Fibroblast of skin of right quadriceps (primary cell): ENCODE measurements around the gene LTB.

Source experiments
- DNase-seq: peaks from one replicate; pipeline ENCODE4 v3.0.0-alpha.2; 2013

Gene LTB

DNA sequence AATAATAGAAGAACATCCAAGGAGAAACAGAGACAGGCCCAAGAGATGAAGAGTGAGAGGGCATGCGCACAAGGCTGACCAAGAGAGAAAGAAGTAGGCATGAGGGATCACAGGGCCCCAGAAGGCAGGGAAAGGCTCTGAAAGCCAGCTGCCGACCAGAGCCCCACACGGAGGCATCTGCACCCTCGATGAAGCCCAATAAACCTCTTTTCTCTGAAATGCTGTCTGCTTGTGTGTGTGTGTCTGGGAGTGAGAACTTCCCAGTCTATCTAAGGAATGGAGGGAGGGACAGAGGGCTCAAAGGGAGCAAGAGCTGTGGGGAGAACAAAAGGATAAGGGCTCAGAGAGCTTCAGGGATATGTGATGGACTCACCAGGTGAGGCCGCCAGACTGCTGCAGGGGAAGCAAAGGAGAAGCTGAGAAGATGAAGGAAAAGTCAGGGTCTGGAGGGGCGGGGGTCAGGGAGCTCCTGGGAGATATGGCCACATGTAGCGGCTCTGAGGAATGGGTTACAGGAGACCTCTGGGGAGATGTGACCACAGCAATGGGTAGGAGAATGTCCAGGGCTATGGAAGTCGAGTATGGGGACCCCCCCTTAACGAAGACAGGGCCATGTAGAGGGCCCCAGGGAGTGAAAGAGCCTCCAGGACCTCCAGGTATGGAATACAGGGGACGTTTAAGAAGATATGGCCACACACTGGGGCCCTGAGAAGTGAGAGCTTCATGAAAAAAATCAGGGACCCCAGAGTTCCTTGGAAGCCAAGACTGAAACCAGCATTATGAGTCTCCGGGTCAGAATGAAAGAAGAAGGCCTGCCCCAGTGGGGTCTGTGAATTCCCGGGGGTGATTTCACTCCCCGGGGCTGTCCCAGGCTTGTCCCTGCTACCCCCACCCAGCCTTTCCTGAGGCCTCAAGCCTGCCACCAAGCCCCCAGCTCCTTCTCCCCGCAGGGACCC, 7.8 kb downstream of the LTB start:
- DNase-seq, result no peak

DNA sequence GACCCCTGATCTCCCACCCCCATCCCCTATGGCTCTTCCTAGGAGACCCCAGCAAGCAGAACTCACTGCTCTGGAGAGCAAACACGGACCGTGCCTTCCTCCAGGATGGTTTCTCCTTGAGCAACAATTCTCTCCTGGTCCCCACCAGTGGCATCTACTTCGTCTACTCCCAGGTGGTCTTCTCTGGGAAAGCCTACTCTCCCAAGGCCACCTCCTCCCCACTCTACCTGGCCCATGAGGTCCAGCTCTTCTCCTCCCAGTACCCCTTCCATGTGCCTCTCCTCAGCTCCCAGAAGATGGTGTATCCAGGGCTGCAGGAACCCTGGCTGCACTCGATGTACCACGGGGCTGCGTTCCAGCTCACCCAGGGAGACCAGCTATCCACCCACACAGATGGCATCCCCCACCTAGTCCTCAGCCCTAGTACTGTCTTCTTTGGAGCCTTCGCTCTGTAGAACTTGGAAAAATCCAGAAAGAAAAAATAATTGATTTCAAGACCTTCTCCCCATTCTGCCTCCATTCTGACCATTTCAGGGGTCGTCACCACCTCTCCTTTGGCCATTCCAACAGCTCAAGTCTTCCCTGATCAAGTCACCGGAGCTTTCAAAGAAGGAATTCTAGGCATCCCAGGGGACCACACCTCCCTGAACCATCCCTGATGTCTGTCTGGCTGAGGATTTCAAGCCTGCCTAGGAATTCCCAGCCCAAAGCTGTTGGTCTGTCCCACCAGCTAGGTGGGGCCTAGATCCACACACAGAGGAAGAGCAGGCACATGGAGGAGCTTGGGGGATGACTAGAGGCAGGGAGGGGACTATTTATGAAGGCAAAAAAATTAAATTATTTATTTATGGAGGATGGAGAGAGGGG, 8.8 kb downstream of the LTB start:
- DNase-seq, result no peak

GRCh38 chr6:31572041-31572911, 9.9 kb downstream of the LTB start, which contains the start of gene LTA:
LTA (plus strand) TSS chr6:31572289; CDS start chr6:31572743, 454 bp downstream.
- no peak for DNase-seq

- no peak for DNase-seq
Measured at GRCh38 chr6:31569861-31570536, 12.2 kb downstream of the LTB start.

DNA sequence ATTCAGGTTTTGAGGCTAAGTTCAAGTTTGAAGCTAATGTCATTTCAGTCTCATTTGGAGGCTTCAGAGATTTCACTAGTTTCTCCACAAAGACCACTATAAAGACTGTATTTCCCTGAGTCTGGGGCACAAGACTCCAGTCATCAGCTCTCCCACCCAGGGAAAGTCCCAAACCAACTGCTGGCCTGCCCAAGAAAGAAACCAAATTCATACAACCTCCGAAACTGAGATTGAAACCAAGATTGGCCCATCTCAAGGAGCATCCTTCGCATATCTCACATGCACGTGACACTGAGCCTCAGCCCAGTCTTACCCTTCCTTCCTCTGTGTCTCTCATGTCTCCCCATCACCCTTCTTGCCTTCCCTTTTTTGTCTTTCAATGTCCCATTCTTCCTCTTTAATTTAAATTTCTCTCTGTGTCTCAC, 13.7 kb downstream of the LTB start:
- no peak for DNase-seq

GRCh38 chr6:31567531-31568370, 14.5 kb downstream of the LTB start:
- DNase-seq, result no peak

GRCh38 chr6:31560697-31561058, 21.5 kb downstream of the LTB start:
- DNase-seq, result no peak

GRCh38 chr6:31559958-31560696, 22.1 kb downstream of the LTB start:
- DNase-seq, result peak; percentile 33

- no peak for DNase-seq
Measured at GRCh38 chr6:31559606-31559957, 22.6 kb downstream of the LTB start.

DNA sequence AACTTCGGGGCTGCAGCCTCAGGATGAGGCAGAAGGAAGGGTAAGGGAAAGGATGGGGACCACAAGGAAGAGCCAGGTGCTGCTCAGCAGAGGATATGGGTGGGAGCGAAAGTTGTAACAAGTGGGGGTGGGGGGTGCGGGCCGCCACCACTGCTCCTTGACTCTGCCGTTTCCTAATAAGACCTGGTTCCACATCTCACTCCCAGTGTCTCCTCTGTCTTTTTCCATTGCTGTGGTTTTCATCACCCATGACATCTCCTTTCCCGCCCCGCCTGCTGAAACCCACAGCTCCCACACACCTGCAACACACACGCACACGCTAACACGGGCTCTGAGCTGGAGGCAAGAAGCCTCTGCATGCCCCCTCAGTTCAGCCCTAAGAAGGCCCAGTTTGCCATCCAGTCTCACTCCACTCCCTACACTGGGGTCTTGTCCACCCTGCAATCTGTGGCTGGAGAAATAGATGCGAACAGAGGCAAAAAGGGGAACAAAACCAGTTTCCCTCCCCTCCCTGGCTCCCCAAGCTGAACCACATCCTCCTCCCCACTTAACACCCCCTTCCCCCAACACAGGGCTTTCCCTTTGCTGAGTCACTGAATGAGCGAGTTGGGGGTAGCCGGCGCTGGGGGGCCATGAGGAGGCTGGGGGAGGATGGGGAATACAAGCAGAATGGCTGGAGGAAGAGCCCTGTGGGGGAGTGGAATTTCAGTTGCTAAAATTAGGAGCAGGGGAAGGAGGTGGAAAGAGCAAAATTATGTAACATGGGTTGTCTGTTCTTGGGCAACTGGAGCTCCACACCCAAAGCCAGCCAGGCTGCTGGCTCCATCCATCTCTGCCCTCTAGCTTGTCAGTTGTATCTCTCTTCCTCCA, 23.4 kb downstream of the LTB start:
- peak; percentile 62 for DNase-seq

GRCh38 chr6:31558318-31558625, 24.0 kb downstream of the LTB start:
- DNase-seq, result no peak

DNA sequence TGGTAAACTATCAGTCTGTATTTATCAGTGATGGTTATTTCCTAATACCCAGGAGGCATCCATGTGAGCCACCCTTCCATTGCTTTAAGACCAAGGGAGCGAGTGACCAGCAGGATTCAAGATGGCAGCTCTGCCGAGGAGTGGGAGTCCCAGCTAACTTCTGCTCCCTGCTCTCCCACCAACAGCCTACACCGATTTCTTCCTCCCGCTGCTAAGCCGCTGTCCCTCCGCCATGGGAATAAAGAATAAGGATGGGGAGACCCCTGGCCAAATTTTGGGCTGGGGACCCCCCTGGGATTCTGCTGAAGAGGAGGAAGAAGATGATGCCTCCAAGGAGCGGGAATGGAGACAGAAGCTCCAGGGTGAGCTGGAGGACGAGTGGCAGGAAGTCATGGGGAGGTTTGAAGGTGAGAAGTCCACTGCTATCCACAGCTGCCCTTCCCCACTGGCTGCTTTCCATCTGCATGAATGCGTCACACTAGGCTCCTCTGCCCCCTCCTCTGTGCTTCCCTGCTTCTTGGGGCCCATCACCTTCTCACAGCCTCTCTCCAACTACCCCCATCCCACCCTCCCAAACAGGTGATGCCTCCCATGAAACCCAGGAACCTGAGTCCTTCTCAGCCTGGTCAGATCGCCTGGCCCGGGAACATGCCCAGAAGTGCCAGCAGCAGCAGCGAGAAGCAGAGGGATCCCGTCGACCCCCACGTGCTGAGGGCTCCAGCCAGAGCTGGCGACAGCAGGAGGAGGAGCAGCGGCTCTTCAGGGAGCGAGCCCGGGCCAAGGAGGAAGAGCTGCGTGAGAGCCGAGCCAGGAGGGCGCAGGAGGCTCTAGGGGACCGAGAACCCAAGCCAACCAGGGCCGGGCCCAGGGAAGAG, 24.5 kb downstream of the LTB start:
- no peak for DNase-seq

DNA sequence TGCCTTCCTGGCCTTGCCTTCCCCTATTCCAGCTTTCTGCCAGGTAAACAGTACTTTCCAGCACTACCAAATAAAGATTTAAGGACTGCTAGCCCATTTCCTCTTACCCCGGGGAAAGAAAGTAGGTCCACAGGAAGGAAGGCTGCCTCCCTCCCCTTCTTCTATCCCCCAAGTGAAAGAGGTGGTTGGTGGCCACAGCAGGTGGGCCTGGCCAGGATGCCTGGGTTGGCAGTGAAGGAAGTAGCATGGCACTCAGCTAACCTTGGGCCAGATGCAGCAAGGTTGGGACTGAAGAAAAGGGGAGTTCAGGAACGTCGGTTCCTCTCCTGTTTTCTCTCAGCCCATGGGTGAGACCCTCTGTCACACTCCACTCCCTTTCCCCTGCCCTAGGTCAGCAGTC, 25.9 kb downstream of the LTB start:
- no peak for DNase-seq

- DNase-seq, result peak; percentile 35
Measured at GRCh38 chr6:31551371-31551770, 30.9 kb downstream of the LTB start.

GRCh38 chr6:31548544-31548873, 33.7 kb downstream of the LTB start:
- no peak for DNase-seq

GRCh38 chr6:31547727-31548543, 34.3 kb downstream of the LTB start:
- no peak for DNase-seq

GRCh38 chr6:31546958-31547726, 35.1 kb downstream of the LTB start, which contains the start of gene NFKBIL1:
NFKBIL1 (plus strand) TSS chr6:31547608; CDS start chr6:31547695, 87 bp downstream.
- peak; percentile 98 for DNase-seq
